NOMO-1 treated with DMSO at 0.1 percent for 48 hours (cell line): ENCODE results near the gene ERG.
A peak's percentile ranks its signal among the peaks of the same experiment; 100 is the strongest.

Experiments used
- DNase-seq: peaks from one replicate; lab custom pipeline; 2025; ENCODE audit not compliant: unreplicated experiment; lab: John Stamatoyannopoulos, UW

Gene ERG

GRCh38 chr21:38500073-38500472 lies 1.8 kb upstream of the ERG start:
- DNase-seq: no peak

GRCh38 chr21:38499296-38499695 lies 1.0 kb upstream of the ERG start:
- no peak for DNase-seq

- no peak for DNase-seq
Measured at GRCh38 chr21:38496224-38496623, 2.1 kb downstream of the ERG start.

- no peak for DNase-seq
Measured at GRCh38 chr21:38495696-38496095, 2.6 kb downstream of the ERG start.

- DNase-seq: no peak
Measured at GRCh38 chr21:38495242-38495641, 3.0 kb downstream of the ERG start.

- no peak for DNase-seq
Measured at GRCh38 chr21:38494703-38495102, 3.6 kb downstream of the ERG start.

- DNase-seq: no peak
Measured at GRCh38 chr21:38494251-38494642, 4.0 kb downstream of the ERG start.

GRCh38 chr21:38493549-38494250 lies 4.6 kb downstream of the ERG start:
- no peak for DNase-seq

- DNase-seq: no peak
Measured at GRCh38 chr21:38492007-38492406, 6.3 kb downstream of the ERG start.

- no peak for DNase-seq
Measured at GRCh38 chr21:38491536-38491935, 6.7 kb downstream of the ERG start.

GRCh38 chr21:38490411-38491020 lies 7.8 kb downstream of the ERG start:
- peak; percentile 25 for DNase-seq

- DNase-seq: no peak
Measured at GRCh38 chr21:38489729-38490128, 8.5 kb downstream of the ERG start.

GRCh38 chr21:38489271-38489652 lies 9.0 kb downstream of the ERG start:
- DNase-seq: no peak

GRCh38 chr21:38488640-38489270 lies 9.5 kb downstream of the ERG start:
- DNase-seq: no peak

- no peak for DNase-seq
Measured at GRCh38 chr21:38487901-38488639, 10.2 kb downstream of the ERG start.

GRCh38 chr21:38486706-38487105 lies 11.6 kb downstream of the ERG start:
- DNase-seq: peak; percentile 92

- no peak for DNase-seq
Measured at GRCh38 chr21:38486221-38486620, 12.1 kb downstream of the ERG start.

- DNase-seq: no peak
Measured at GRCh38 chr21:38479641-38480525, 18.4 kb downstream of the ERG start.

- DNase-seq: peak; percentile 66
Measured at GRCh38 chr21:38478782-38479181, 19.5 kb downstream of the ERG start.

GRCh38 chr21:38477226-38477625 lies 21.1 kb downstream of the ERG start:
- DNase-seq: peak; percentile 54

- DNase-seq: peak; percentile 87
Measured at GRCh38 chr21:38476385-38476784, 21.9 kb downstream of the ERG start.
